Measurements from ENCODE around the gene TNFSF15. TPM values are rescaled to one million over a fixed set of nuclear protein-coding genes. Genes with fewer than 3 reads are reported as not detected.

TNFSF15 gene
- total RNA-seq, 1 experiment from 2014 or later: 0.55 TPM

GRCh38 chr9:114811301-114811700 lies 5.5 kb upstream of the TNFSF15 start:
- Histone ChIP-seq H3K27ac (no peak overlapping the region), H3K36me3 (ENCODE audit: low read depth) (no peaks in the 10 kb centered on the region), H3K4me3 (no peak overlapping the region), H3K9me3 (ENCODE audit: insufficient read depth, low read depth) (no peaks in the 10 kb centered on the region), H3K9me2 (ENCODE audit: insufficient read depth) (no peaks in the 10 kb centered on the region), H2AFZ (no peak overlapping the region), H3K4me1 (replicated peaks; ENCODE audit: insufficient read depth) (peaks cover 15% of the 10 kb centered on the region), H4K20me1 (ENCODE audit: insufficient read depth) (no peaks in the 10 kb centered on the region), H3F3A (ENCODE audit: insufficient read depth, low read depth) (peaks cover 7% of the 10 kb centered on the region), H3K27me3 (ENCODE audit: insufficient read depth, low read depth) (peaks cover 3% of the 10 kb centered on the region; the same call in 1 of the 2 replicates), H3K4me2 (no peak overlapping the region), H3K79me2 (ENCODE audit: low read depth) (no peaks in the 10 kb centered on the region)
- TF ChIP-seq EZH2 (IDR thresholded peaks at IDR 0.05; ENCODE audit: low read depth): no peak
- BruUV-seq (replicated peaks): no TSS peak
- DNase-seq: no peak
- intact Hi-C loops (cut with micrococcal nuclease; ENCODE audit: unreplicated experiment): no loop called here
- CTCF ChIA-PET: no interaction called here
- POLR2A ChIA-PET (ENCODE audit: unreplicated experiment): no interaction called here

GRCh38 chr9:114810614-114811013 lies 4.8 kb upstream of the TNFSF15 start:
- H3K36me3 ChIP-seq (ENCODE audit: low read depth): no peaks in the 10 kb centered on the region
- TF ChIP-seq, protein P1, sequence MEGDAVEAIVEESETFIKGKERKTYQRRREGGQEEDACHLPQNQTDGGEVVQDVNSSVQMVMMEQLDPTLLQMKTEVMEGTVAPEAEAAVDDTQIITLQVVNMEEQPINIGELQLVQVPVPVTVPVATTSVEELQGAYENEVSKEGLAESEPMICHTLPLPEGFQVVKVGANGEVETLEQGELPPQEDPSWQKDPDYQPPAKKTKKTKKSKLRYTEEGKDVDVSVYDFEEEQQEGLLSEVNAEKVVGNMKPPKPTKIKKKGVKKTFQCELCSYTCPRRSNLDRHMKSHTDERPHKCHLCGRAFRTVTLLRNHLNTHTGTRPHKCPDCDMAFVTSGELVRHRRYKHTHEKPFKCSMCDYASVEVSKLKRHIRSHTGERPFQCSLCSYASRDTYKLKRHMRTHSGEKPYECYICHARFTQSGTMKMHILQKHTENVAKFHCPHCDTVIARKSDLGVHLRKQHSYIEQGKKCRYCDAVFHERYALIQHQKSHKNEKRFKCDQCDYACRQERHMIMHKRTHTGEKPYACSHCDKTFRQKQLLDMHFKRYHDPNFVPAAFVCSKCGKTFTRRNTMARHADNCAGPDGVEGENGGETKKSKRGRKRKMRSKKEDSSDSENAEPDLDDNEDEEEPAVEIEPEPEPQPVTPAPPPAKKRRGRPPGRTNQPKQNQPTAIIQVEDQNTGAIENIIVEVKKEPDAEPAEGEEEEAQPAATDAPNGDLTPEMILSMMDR (conservative IDR thresholded peaks at IDR 0.05): no peak
- TF ChIP-seq EZH2 (IDR thresholded peaks at IDR 0.05; ENCODE audit: low read depth): no peak
- H3K4me2 ChIP-seq: no peak overlapping the region
- no peak for DNase-seq
- POLR2A ChIA-PET (ENCODE audit: unreplicated experiment): no interaction called here
- intact Hi-C loops (cut with micrococcal nuclease; ENCODE audit: unreplicated experiment): no loop called here
- H2AFZ ChIP-seq: no peak overlapping the region
- H3K27ac ChIP-seq: no peak overlapping the region
- BruUV-seq (replicated peaks): no TSS peak
- no peak overlapping the region for H3K4me3 ChIP-seq
- peaks cover 14% of the 10 kb centered on the region for H3F3A ChIP-seq (ENCODE audit: insufficient read depth, low read depth)
- H3K4me1 ChIP-seq (replicated peaks; ENCODE audit: insufficient read depth): peaks cover 21% of the 10 kb centered on the region
- no peaks in the 10 kb centered on the region for H4K20me1 ChIP-seq (ENCODE audit: insufficient read depth)
- no peaks in the 10 kb centered on the region; the same call in 1 of the 2 replicates for H3K27me3 ChIP-seq (ENCODE audit: insufficient read depth, low read depth)
- H3K9me3 ChIP-seq (ENCODE audit: insufficient read depth, low read depth): no peaks in the 10 kb centered on the region
- no peaks in the 10 kb centered on the region for H3K9me2 ChIP-seq (ENCODE audit: insufficient read depth)
- no peaks in the 10 kb centered on the region for H3K79me2 ChIP-seq (ENCODE audit: low read depth)
- CTCF ChIA-PET: no interaction called here

GRCh38 chr9:114806526-114806900 lies 674 bp upstream of the TNFSF15 start:
- ChIA-PET POLR2A (ENCODE audit: unreplicated experiment) (interaction anchor here (0.6 kb wide), 1 partner anchor 129 kb away, joined by 3 read pairs; no protein-coding TSS in a partner anchor), CTCF (interaction anchor here (0.6 to 1.3 kb wide), 3 partner anchors 91 to 125 kb away, joined by 4 to 7 read pairs (median 6); partner anchors contain the start of gene TEX48)
- Histone ChIP-seq H4K20me1 (ENCODE audit: insufficient read depth) (no peaks in the 10 kb centered on the region), H3K4me1 (replicated peaks; ENCODE audit: insufficient read depth) (peaks cover 50% of the 10 kb centered on the region), H2AFZ (no peak overlapping the region), H3K27ac (peak overlapping the region; percentile 89), H3K9me3 (ENCODE audit: insufficient read depth, low read depth) (no peaks in the 10 kb centered on the region), H3K9me2 (ENCODE audit: insufficient read depth) (no peaks in the 10 kb centered on the region), H3K27me3 (ENCODE audit: insufficient read depth, low read depth) (no peaks in the 10 kb centered on the region), H3K36me3 (ENCODE audit: low read depth) (no peaks in the 10 kb centered on the region), H3K4me3 (peak overlapping the region; percentile 42), H3K4me2 (peak overlapping the region; percentile 77), H3K79me2 (ENCODE audit: low read depth) (no peaks in the 10 kb centered on the region), H3F3A (ENCODE audit: insufficient read depth, low read depth) (peaks cover 34% of the 10 kb centered on the region)
- TF ChIP-seq, protein P1 (conservative IDR thresholded peaks at IDR 0.05): no peak
- TF ChIP-seq EZH2 (IDR thresholded peaks at IDR 0.05; ENCODE audit: low read depth): no peak
- intact Hi-C loops (cut with micrococcal nuclease; ENCODE audit: unreplicated experiment): loop anchor here (5.0 kb wide), 2 partner anchors 64 to 124 kb away; partner anchors contain the start of gene TEX48
- DNase-seq: no peak
- no TSS peak for BruUV-seq (replicated peaks)

DNA sequence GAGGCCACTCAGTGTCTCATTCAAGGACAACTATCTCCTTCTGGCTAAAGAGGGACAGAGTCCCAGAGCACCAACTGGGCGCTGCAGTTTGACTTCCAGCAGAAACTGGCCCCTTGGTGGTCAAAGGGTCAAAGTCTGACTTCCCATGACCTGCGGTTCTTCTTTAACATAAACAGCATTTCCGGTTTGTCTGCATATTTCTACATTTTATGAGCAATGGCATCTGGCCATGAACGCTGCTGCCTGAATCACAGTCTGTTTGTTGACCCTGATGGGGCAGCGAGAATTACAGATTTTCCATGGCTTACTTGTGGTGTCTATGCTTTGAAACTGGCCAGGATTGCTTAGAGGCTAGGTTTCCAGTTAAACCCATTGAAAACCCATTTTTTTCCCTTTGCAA lies 1.3 kb downstream of the TNFSF15 start:
- intact Hi-C loops (cut with micrococcal nuclease; ENCODE audit: unreplicated experiment): loop anchor here (1.0 kb wide), 1 partner anchor 104 kb away; no protein-coding TSS in a partner anchor
- BruUV-seq (replicated peaks): no TSS peak
- Histone ChIP-seq H4K20me1 (ENCODE audit: insufficient read depth) (no peaks in the 10 kb centered on the region), H3K79me2 (ENCODE audit: low read depth) (no peaks in the 10 kb centered on the region), H3K9me3 (ENCODE audit: insufficient read depth, low read depth) (no peaks in the 10 kb centered on the region), H3K4me1 (replicated peaks; ENCODE audit: insufficient read depth) (peaks cover 51% of the 10 kb centered on the region), H3K27ac (peak overlapping the region; percentile 89), H3K36me3 (ENCODE audit: low read depth) (no peaks in the 10 kb centered on the region), H2AFZ (no peak overlapping the region), H3K4me2 (peak overlapping the region; percentile 77), H3K27me3 (ENCODE audit: insufficient read depth, low read depth) (no peaks in the 10 kb centered on the region), H3F3A (ENCODE audit: insufficient read depth, low read depth) (peaks cover 34% of the 10 kb centered on the region), H3K4me3 (peak overlapping the region; percentile 42; the same call in 1 of the 2 replicates), H3K9me2 (ENCODE audit: insufficient read depth) (no peaks in the 10 kb centered on the region)
- ChIA-PET CTCF (no interaction called here), POLR2A (ENCODE audit: unreplicated experiment) (no interaction called here)
- no peak for TF ChIP-seq EZH2 (IDR thresholded peaks at IDR 0.05; ENCODE audit: low read depth)
- TF ChIP-seq, protein P1 (conservative IDR thresholded peaks at IDR 0.05): no peak
- DNase-seq: peak; percentile 73 to 93

Data from PC-9 (cell line).